Measurements from ENCODE around the gene OR2A12. TPM values are rescaled to one million over a fixed set of nuclear protein-coding genes. Genes with fewer than 3 reads are reported as not detected.

Gene OR2A12
- total RNA-seq, 2 donors from 2014 or later, result not detected

DNA sequence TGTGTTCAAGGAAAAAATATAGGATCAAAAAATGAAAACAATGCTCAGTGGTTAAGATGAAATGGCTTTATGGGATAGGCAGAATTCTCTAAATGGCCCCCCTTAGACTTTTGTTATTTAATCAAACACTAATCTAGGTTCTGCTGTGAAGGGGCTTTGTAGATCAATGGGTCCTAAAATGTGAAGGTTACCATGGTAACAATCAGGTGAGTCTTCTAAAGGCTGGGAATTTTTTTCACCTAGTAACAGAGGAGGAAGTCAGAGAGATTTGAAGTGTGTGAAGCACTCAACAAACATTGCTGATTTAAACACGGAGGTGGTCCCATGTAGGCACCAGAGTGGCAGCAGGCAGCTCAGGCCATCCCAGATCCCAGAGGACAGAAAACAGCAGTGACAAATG, 48.0 kb downstream of the OR2A12 start:
- Mint-ChIP-seq H3K36me3 (ENCODE audit: low read depth) (no peaks in the 10 kb centered on the region), H3K4me1 (no peaks in the 10 kb centered on the region), H3K9me3 (no peaks in the 10 kb centered on the region), H3K27me3 (no peaks in the 10 kb centered on the region), H3K27ac (no peak overlapping the region), H3K4me3 (no peak overlapping the region)
- ATAC-seq (replicated peaks), result no peak

DNA sequence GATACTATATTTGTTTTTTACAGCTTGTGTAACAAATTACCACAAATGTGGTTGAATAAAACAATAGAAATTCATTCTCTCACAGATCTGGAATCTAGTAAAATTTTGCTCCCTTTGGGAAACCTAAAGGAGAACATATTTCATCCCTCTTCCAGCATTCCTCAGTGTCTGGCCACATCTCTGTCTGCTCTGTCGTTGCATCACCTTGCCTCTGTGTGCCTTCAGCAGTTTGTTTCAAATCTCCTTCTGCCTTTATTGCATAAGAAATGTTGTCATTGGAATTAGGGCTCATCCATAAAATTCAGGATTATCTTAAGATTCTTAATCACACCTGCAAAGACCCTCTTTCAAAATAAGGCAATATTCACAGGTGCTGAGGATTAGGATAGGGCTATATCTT, 51.4 kb downstream of the OR2A12 start:
- Mint-ChIP-seq H3K36me3 (ENCODE audit: low read depth) (no peaks in the 10 kb centered on the region), H3K27me3 (peaks cover 3% of the 10 kb centered on the region), H3K27ac (no peak overlapping the region), H3K9me3 (no peaks in the 10 kb centered on the region), H3K4me3 (no peak overlapping the region), H3K4me1 (no peaks in the 10 kb centered on the region)
- ATAC-seq (replicated peaks), result no peak

DNA sequence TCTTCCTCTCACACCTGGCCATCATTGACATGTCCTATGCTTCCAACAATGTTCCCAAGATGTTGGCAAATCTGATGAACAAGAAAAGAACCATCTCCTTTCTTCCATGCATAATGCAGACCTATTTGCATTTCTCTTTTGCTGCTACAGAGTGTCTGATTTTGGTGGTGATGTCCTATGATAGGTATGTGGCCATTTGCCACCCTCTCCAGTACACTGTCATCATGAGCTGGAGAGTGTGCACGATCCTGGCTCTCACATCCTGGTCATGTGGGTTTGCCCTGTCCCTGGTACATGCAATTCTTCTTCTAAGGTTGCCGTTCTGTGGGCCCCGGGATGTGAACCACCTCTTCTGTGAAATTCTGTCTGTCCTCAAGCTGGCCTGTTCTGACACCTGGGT, 56.1 kb downstream of the OR2A12 start:
- no peaks in the 10 kb centered on the region for H3K9me3 Mint-ChIP-seq
- peaks cover 9% of the 10 kb centered on the region for H3K27me3 Mint-ChIP-seq
- H3K4me3 Mint-ChIP-seq, result no peak overlapping the region
- H3K4me1 Mint-ChIP-seq, result no peaks in the 10 kb centered on the region
- H3K36me3 Mint-ChIP-seq (ENCODE audit: low read depth), result no peaks in the 10 kb centered on the region
- H3K27ac Mint-ChIP-seq, result no peak overlapping the region
- no peak for ATAC-seq (replicated peaks)

- ATAC-seq (replicated peaks), result no peak
- Mint-ChIP-seq H3K27ac (no peak overlapping the region), H3K36me3 (ENCODE audit: low read depth) (no peaks in the 10 kb centered on the region), H3K4me1 (no peaks in the 10 kb centered on the region), H3K4me3 (no peak overlapping the region), H3K9me3 (peaks cover 13% of the 10 kb centered on the region), H3K27me3 (peaks cover 7% of the 10 kb centered on the region)
Measured at GRCh38 chr7:144144426-144144825, 58.3 kb downstream of the OR2A12 start.

GRCh38 chr7:144148224-144148827, 62.2 kb downstream of the OR2A12 start:
- peaks cover 13% of the 10 kb centered on the region for H3K9me3 Mint-ChIP-seq
- no peak overlapping the region for H3K4me3 Mint-ChIP-seq
- H3K36me3 Mint-ChIP-seq (ENCODE audit: low read depth), result no peaks in the 10 kb centered on the region

More at GRCh38 chr7:144148224-144148827, 62.2 kb downstream of the OR2A12 start:
- H3K4me1 Mint-ChIP-seq, result no peaks in the 10 kb centered on the region
- no peak for ATAC-seq (replicated peaks)
- H3K27me3 Mint-ChIP-seq, result peaks cover 11% of the 10 kb centered on the region
- H3K27ac Mint-ChIP-seq, result no peak overlapping the region

Other genes starting within 250 kb of the OR2A12 start
- gene TCAF1, start 184.1 kb upstream of the OR2A12 start, total RNA-seq, result 10 to 100 TPM; 19.2 to 48.0 TPM
- not detected for gene OR2F2, start 151.0 kb upstream of the OR2A12 start, total RNA-seq
- not detected for gene OR2F1, start 131.4 kb upstream of the OR2A12 start, total RNA-seq
- gene OR6B1, start 86.0 kb upstream of the OR2A12 start, total RNA-seq, result not detected
- not detected for gene OR2A5, start 37.3 kb upstream of the OR2A12 start, total RNA-seq
- not detected for gene OR2A25, start 16.5 kb upstream of the OR2A12 start, total RNA-seq
- not detected for gene OR2A2, start 23.3 kb downstream of the OR2A12 start, total RNA-seq
- not detected for gene OR2A14, start 36.9 kb downstream of the OR2A12 start, total RNA-seq
- gene CTAGE4, start 97.2 kb downstream of the OR2A12 start, total RNA-seq, result 1 to 10 TPM; 1.1 to 4.2 TPM
- 1 to 10 TPM; 1.1 to 5.1 TPM for gene ARHGEF35, start 109.6 kb downstream of the OR2A12 start, total RNA-seq
- not detected for gene OR2A42, start 153.3 kb downstream of the OR2A12 start, total RNA-seq
- 1 to 10 TPM in 1 of 2 donors, under 1 TPM in 1; 0.80 to 5.3 TPM for gene OR2A7, start 178.5 kb downstream of the OR2A12 start, total RNA-seq
- under 1 TPM; 0.28 to 0.61 TPM for gene CTAGE8, start 183.0 kb downstream of the OR2A12 start, total RNA-seq
- gene OR2A1, start 226.1 kb downstream of the OR2A12 start, total RNA-seq, result under 1 TPM in 1 of 2 donors, not detected in 1; 0.05 TPM

All from activated T-helper 17 cell treated with anti-CD3 and anti-CD28 coated beads, Interleukin-2, amount 50 U/mL, for 72 hours (primary cell).